CD4-positive, alpha-beta T cell treated with Interleukin-17A for 1 hour (primary cell): ENCODE data around the gene IL15RA.
A peak's percentile ranks its signal among the peaks of the same experiment; 100 is the strongest.
"Not testable (repeated sequence)": the region's sequence is repeated elsewhere in the genome, so short reads cannot be mapped to it uniquely, and the experiment has no call there.

Source experiments
- DNase-seq: peaks from one replicate; pipeline ENCODE4 v3.0.0-alpha.2; 2020

The IL15RA gene

DNA sequence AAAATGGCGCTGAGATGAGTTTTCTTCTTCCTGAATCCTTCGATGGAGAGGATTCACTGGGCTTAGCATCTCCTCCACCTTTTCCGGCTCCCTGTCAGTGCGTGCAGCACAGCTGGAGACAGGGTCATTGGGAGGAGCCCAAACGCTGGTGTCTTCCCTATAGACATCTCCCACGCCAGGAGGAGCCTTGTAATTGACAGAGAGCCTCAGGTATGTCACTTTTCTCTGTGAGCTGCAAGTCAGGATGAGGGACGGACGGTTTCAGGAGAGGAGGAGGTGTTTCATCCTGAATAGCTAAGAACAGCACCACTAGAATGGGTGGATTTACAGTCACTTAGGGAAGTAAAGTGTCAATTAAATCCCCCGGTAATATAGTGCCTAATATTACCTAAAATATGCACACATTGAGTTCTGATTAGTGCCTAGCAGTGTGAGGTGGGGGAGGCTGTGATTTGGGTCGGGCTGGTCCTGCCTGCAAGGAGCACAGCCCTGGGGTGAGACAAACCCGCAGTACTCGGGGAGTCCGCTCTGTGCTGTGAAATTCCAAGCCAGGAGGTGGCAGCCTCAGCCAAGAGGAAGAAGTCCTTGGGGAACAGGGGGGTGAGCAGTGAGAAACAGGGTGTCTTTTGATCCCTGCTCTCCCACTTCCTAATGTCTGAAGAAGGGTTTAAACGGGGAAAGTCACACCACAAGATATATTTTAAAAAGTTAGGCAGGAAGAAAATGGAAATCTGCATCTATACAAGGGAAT is 28.2 kb downstream of the IL15RA start:
- peak; percentile 28 for DNase-seq

DNA sequence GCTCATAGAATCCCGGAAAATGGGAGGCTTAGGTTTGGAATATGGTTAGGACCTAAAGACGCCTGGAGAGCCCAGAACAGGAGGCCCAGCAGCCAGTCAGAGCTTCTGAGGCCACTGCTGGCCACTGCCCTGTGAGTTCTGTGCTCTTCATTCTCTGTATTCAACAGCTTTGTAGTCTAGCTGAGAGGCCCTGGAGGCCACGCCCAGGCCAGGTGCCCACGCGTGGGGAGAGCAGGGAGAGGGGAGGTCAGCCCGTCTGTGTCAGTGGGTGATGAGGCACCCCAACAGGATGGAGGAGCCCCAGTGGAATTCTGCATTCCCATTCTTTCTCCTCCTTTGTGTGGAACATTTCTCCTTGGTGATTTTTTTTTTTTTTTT is 29.1 kb downstream of the IL15RA start:
- DNase-seq, result no peak

DNA sequence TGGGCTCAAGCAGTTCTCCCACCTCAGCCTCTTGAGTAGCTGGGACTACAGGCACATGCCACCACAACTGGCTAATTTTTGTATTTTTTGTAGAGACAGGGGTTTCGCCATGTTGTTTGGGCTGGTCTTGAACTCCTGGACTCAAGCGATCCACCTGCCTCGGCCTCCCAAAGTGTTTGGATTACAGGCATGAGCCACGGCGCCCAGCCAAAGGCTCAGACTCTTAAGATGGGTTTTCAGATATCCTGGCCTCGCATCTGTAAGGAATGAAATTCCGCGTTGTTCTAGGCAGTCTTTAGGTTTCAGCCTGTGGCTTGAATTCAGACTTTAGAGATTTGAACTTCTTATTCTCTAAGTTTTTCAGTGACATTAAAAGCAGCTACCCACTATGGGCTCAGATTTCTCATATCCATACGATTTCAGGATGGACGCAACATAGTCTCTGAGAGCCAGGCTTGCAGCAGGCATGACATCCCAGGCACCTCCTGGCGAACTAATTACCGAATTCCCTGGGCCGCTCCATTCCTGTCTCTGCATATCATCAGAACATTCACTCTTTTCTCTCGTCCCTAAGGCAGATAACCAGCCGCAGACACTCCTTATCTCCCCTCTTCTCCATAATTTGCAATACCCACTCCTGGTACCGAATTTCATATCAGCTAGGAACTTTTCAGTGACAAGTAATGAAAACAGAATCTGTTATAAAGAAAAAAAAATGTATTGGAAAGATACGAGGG is 29.7 kb downstream of the IL15RA start:
- no peak for DNase-seq

DNA sequence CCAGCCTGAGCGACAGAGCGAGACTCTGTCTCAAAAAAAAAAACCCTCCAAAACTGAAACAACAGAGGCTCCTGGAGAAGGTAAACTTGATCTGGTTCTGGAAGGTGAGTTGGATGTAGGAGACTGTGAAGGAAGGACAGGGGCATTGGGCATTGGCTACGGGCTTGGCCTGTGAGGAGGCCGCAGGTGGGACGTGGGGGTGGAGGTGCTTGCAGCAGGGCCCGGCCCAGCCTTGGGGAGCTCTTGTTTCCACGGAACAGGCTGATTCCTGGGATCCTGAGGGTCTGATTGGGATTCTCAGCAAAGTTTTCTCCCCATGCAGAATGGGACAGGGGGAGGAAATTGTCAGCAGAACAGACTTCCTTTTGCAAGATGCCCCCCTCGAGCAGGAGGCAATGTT is 30.6 kb downstream of the IL15RA start:
- DNase-seq, result no peak

DNA sequence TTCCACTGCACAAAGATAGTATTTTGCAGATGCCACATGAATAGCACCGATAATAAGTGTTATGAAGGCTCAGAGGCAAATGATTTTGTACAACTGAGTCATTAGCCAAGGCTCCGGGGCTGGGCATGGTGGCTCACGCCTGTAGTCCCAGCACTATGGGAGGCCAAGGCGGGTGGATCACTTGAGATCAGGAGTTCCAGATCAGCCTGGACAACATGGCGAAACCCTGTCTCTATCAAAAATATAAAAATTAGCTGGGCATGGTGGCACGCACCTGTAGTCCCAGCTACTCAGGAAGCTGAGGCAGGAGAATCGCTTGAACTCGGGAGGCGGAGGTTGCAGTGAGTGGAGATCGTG is 30.9 kb downstream of the IL15RA start:
- DNase-seq, result not testable (repeated sequence)

DNA sequence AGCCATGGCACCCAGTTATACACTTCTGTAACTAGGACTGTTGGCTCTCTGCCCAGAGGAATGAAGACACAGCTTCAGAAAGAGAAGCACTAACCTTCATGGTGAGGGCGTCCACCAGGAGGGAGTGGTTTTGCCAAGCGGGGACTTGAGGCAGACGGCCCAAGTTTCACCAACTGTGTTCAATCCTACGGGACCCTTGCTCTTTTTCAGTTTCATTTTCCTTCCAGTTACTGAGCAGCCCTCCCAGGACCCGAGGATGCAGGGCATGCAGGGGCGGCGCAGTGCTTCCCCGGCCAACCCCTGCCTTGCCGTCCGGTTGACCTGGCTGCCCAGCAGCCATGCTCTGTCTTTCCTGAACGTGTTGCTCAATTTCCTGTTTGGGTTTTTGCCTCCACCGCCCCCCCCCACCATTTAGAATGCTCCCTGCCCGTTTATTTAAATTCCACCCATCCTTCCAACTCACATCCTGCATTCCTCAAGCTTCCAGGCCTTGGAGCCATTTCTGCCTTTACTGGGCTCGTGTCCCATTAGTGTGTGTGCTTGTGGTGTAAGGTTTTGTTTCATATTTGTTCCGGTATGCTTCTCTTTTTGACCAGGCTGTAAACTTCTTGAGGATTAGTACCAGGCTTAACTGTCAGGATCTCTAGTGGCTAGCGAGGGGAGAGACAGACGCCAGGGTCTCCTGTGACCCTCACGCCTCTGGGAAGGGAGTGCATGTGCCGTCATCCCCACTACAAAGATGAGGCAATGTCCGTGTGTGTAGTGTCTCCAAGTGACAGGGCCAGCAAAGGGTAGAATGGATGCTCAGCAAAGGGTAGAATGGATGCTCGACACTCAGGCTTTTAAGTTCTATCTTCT is 31.6 kb downstream of the IL15RA start:
- DNase-seq, result no peak

DNA sequence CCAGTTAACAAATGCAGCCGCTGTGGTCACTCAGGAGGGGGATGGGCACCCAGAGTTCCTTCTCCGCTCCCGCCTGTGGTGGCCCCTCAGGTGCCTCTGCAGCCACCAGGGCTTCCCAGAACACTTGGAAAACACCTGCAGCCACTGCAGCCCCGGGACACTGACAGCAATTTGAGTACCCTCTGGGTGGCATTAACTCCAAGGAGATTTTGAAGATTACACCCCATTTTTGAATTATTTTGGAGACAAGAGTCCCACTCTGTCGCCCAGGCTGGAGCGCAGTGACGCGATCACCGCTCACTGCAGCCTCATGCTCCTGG is 32.2 kb downstream of the IL15RA start:
- DNase-seq, result no peak

DNA sequence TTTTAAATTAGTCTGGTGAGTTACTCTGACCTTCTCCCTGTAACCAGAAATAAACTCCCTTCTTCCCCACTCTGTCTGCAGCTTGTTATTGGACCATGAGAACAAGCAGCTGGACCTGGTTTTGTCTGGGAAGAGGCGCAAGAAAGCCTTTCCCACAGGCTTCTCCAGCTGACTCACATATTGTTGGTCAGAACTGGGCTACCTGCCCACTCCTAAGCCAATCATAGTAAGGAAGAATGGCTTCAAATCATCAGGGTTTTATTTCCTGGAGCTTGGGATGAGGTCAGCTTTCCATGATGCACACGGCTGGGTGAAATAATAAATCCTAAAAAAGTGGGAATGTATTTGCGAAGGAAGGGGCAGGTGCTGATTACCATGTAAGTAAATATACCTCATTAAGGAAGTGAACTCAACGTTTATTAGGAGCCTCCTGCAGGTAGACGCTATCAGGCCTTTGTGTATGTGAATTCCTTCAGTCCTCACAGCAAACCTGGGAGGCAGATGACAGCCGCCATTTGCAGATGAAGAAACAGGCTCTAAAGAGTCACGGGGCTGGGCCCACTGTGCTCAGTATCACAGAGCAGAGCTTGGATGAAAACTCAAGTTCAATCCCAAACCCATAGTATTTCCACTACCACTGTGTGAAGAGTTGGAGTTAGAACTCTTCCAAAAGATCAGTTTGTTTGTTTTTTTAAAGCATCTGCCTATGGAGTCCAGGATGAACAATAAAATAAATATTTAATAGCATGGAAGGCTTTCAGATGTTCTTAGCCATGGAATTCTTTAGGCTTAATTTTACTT is 32.8 kb downstream of the IL15RA start:
- DNase-seq, result no peak

DNA sequence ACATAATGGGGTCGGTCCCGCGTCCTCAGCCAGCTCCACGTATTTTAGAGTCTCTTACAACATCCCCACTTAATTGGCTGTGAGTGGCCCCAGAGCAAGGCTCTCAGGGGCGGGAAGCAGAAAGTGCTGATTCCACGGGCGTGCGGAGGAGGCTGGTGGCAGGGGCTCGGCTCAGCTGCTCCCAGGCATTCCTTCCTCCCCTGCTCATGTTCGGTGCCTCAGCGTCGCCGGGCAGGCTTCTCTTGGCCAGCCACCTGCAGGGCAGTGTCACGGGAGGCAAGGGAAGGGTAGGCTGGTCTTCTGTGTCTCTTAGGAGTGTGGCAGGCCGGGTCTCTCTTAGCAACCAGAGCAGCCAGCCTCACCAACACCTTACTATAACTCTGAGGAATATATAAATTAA is 33.8 kb downstream of the IL15RA start:
- DNase-seq, result no peak

DNA sequence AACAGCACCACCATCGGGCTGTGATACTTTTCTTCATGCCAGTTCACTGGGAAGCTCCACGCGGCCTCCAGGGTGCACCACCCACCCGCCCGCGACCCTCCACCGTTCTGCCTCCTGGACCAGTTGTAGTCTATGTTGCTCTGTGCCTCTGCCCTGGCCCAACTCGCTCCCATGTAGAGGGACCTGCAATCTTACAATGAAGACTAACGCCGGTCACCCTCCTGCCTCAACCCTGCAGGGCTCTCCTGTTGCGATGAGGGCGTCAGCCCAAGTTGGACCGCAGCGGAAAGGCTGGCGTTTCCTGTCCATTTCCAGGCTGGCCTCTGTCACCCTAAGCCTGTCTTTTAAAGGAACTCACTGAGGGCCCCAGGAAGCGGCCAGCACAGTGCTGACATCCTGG is 34.9 kb downstream of the IL15RA start:
- no peak for DNase-seq

DNA sequence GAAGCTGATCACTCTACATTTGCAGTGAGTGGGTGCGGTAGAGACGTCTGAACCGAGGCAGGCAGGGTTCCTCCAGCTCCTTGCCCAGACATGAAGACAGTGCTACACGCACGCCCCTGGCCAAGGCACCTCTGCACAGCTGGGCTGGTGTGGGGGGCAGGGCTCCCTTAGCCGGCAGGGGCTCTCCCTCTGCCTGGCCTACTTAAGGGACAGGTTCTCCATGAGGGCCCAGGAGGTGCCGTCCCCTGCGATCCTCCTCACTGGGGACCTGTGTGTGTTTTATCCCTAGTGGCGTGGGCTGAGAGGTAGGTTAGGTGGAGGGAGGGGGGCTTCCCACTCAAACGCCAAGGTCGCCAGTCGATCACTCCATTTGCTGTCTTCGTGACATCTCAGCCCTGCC is 35.3 kb downstream of the IL15RA start:
- DNase-seq, result no peak

DNA sequence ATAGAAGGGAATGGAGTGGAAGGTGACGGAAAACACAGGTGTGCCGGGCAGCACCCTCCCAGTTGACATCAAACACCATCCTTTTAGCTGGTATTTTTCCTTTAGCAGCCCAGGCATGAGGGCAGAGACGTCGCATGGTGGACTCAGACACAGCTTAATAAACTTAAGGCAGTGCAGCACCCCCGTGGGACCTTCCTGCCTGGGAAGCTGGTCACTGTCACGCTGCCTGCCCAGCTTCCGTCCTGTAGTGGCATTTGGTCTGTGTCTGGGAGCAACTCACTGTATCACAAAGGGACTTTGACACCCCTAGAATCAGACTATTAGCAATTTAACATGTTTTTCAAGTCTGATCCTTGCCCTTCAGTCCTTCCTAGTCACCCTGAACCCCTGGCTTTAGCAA is 35.8 kb downstream of the IL15RA start:
- DNase-seq, result no peak

DNA sequence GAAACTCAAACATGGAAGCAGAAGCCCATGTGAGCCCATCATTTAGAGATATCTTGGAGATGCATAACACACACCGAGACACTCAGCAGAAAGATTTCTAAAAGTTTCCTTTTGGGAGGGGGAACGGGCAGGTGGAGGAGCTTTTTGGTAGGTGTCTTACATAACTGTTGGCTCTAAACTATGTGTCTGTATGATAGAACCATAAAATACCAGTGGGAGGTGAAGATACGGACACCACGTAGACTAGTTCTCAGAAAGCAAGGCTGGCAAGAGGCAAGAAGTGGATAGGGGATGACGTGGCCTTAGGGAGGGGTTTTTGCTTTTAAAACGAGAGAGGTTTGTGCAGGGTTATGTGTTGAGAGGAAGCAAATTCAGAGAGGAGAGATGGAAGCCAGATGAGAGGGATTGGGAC is 36.5 kb downstream of the IL15RA start:
- no peak for DNase-seq

DNA sequence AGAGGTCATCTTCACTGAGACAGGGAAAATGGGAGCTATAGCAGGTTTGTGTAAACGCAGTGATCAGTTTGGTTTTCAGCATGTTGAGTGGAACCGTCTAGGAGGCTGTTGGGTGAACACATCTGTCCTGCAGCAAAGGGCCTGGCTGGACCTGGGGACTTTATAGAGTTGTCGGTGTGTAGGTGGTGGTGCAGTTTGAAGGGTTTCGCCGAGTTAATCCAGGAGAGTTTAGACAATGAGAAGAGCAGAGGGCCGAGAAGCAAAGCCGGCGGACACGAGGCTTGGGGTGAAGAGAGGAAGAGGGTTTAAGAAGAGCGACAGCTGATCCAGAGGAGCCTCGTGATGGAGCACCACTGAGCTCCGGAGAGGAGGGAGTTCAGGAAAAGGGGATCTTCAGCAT is 39.1 kb downstream of the IL15RA start:
- DNase-seq, result no peak

DNA sequence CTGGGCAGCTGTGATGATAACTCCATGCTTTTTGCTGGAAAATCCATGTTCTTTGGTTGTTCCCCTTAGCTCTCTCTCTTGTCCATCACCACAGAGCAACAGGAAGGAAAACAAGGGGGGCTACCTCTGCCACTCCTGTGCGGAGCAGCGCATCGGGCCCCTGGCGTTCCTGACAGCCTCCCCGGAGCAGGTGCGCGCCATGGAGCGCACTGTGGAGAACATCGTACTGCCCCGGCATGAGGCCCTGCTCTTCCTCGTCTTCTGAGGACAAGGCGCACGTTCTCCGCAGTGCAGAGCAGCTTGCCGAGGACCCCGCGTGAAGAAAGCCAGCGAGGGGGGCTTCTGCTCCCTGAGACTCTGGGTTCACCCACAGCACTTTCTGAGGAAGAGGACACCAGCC is 40.3 kb downstream of the IL15RA start:
- no peak for DNase-seq

DNA sequence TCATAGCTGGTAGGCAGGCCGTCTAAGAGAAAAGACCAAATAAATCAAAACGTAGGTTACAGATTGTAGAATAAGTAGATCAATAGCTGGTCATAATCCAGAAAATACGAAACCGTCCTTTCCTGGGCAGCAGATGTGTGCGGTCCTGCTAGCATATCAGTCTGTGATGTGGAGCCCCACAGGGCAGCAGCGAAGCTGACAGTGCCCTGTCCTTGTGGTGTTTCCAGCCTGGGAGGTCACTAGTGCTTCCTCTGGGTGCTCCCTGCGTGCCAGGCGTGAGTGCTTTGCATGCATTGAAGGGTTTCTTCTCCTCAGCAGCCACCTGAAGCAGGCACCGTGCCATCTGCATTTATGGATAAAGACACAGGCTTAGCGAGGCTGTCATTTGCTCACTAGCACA is 41.7 kb downstream of the IL15RA start:
- DNase-seq, result no peak

DNA sequence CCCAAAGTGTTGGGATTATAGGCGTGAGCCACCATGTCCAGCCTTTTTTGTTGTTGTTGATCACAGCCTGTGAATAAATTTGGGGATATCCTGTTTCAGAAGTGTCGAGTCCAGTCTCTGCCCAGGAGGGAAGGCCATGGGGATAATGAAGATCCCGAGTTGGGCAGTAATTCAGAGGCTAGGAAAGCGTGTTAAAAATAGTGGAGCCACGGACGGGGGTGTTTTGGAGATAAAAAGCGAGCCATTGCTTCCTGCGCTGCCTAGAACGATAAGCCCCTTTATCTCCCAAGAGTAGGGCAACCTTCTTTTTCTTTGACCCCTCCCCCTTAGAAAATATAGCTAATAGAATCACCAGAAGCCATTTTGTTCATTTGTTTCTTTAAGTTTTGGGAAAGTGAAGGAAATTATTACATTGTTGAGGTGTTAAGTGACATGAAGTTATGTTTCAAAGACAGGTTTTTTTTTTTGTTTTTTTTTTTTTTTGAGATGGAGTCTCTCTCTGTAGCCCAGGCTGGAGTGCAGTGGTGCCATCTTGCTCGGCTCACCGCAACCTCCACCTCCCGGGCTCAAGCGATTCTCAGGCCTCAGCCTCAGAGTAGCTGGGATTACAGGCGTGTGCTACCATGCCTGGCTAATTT is 43.3 kb downstream of the IL15RA start:
- DNase-seq, result no peak

DNA sequence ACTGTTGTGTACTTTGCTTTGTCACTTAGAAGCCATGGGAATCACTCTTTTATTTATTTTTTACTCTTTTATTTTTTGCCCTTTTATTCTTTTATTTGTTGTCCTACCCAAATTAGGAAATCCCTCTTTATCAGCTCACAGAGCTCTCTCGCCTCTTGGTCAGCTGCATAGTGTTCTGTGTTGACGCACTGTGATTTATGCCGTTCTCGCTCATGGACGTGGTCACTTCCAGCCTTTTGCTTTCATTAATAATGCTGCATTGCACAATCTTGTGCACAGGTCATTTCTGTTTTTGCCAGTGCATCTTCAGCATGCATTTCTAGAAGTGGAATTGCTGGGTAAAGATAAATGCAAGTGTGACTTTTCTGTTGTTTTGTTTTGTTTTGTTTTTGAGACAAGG is 45.0 kb downstream of the IL15RA start:
- no peak for DNase-seq

DNA sequence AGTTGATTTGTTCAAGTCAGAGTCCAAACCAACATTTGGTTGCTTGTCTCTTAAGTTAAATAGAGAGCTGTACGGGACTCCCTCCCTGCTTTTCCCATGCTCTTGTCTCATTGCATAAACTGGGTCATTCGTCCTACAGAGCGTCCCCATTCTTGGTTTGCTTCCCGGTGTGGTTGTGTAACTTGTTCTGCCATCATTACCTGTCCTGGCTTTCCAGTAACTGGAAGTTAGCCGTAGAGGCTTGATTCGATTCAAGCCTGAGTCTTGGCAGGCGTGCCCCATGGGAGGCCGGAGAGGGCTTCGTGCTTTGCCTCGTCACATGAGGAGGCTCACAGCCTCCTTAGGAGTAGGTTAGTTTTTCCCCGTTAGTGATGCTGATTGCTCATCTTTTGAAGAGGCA is 47.1 kb downstream of the IL15RA start:
- DNase-seq, result no peak

DNA sequence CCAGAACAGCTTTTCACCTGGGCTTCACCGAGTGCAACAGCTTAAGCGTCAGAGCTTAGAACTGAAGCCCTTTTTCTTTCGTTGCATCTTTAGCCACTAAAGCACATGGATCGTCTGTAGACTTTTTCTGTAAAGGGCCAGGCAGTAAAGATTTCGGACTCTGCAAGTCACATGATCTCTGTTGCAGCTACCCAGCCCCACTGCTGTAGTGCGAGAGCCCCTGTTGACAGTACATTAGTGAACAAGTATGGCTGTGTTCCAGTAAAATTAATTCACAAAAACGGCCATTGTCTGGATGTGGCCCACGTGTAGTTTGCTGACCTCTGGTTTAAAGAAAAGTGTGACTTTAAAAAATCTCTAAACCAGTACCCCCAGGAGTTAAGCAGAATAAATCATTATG is 47.9 kb downstream of the IL15RA start:
- DNase-seq, result no peak

DNA sequence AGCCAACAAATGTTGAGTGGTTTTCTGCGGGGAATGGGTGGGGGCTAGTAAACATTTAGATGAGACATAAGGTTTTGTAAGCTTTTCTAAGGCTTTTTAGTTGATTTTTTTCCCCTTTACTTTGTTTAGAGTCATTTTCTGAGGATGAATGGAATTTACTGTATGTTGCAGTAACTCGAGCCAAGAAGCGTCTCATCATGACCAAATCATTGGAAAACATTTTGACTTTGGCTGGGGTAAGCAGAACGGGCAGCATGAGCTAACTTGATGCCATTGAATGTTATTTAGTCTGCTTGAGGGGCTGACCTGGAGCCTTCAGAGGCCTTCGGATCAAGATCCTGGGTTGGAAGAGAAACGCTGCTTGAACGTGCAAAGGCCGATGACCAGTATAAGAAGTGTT is 50.0 kb downstream of the IL15RA start:
- no peak for DNase-seq

DNA sequence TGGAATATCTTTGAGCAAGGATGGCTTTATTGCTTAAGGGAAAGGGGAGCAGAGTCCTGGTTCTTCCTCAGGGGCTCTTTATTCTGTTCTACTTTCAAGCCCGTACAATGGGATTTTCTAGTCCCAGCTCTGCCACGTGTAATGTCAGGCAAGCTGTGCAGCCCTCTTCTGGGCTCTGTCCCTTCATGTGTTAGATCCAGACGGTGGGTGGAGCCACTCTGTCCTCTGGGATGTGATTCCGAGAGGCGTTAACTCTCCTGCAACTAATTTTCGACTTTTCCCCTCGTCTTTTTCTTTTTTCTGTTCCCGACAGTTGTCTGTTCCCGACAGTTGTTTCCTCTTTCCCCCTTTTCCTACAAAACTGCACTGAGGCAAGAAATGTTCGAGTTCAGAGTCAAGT is 52.5 kb downstream of the IL15RA start:
- DNase-seq, result no peak

DNA sequence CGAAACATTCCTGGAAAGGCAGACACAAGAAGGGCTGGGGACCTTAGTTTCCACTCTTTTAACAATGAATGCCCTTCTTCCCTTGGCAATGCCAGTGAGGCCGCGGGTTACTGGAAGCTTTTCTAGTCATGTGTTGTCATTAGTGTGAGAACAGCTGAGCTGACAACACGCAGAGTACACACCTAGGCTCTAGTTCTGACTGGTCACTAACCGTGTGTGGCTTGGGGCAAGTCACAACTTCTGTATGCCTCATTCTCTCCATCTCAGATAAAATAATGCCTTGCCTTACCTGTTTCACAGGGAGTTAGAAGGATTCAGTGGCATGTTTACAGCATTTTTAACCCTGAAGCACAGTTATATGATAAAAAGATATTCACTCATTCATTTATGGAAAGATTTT is 55.6 kb downstream of the IL15RA start:
- no peak for DNase-seq
